ENCODE measurements around the gene LAMA2.

DNA sequence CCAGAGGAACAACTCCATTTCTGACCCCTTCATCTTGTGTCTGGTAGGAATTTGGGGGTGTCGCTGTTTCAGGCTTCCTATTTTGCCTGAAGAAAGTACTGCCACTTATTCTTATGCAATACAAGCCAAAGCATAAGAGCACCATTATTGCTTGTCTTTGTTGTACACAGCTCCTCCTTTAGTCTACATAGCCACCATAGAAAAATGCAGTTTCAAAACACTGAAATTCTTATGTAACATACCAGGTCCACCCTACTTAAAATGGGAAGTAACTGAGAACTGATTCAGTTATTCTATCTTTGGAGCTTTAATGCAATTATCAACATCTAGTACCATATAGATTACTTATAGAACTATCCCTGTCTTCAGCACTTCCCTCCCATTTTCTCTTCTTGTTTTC, 571.5 kb downstream of the LAMA2 start:
- no peak for TF ChIP-seq CTCF (IDR thresholded peaks at IDR 0.05; ENCODE audit: low read depth, low read length)
- TF ChIP-seq EZH2phosphoT487 (IDR thresholded peaks at IDR 0.05; ENCODE audit: low read depth) = no peak
